H9 (cell line): Measurements from ENCODE around the gene DCTN1. TPM values are rescaled to one million over a fixed set of nuclear protein-coding genes. Genes with fewer than 3 reads are reported as not detected.

Experiments used
- DNase-seq: peaks from one replicate; pipeline ENCODE4 v3.0.0-alpha.2; 2017
- H2AFZ ChIP-seq: one replicate; pipeline ENCODE4 v1.6.1; 2013; ENCODE audit warnings: mild to moderate bottlenecking, low read length, control low read depth, moderate library complexity
- H2AK5ac ChIP-seq: 2 replicates; pipeline ENCODE4 v1.6.1; 2013; ENCODE audit warnings: low read length, control low read depth, mixed read lengths; ENCODE audit not compliant: insufficient read length
- H2BK120ac ChIP-seq: one replicate; pipeline ENCODE4 v1.6.1; 2013; ENCODE audit warnings: low read depth, mild to moderate bottlenecking, low read length, control low read depth, inconsistent platforms; ENCODE audit not compliant: poor library complexity, severe bottlenecking
- H2BK12ac ChIP-seq: 2 replicates; pipeline ENCODE4 v1.6.1; 2013; ENCODE audit warnings: low read length, control low read depth, mixed read lengths, low read depth; ENCODE audit not compliant: insufficient read length
- H2BK15ac ChIP-seq: 2 replicates; pipeline ENCODE4 v1.6.1; 2013; ENCODE audit warnings: low read depth, low read length, control low read depth
- H2BK20ac ChIP-seq: one replicate; pipeline ENCODE4 v1.6.1; 2013; ENCODE audit warnings: low read depth, mild to moderate bottlenecking, low read length, control low read depth, inconsistent platforms; ENCODE audit not compliant: poor library complexity, severe bottlenecking
- H2BK5ac ChIP-seq: 2 replicates; pipeline ENCODE4 v1.6.1; 2013; ENCODE audit warnings: low read length, control low read depth, mixed read lengths; ENCODE audit not compliant: insufficient read length
- H3K14ac ChIP-seq: 2 replicates; pipeline ENCODE4 v1.6.1; 2013; ENCODE audit warnings: low read length, control low read depth; ENCODE audit not compliant: insufficient read depth
- H3K18ac ChIP-seq: 2 replicates; pipeline ENCODE4 v1.6.1; 2013; ENCODE audit warnings: low read depth, mild to moderate bottlenecking, mixed read lengths, low read length, control low read depth; ENCODE audit not compliant: insufficient read length
- H3K23ac ChIP-seq: 2 replicates; pipeline ENCODE4 v1.6.1; 2013; ENCODE audit warnings: low read length, control low read depth, mixed read lengths, low read depth; ENCODE audit not compliant: insufficient read length
- H3K23me2 ChIP-seq: 2 replicates; pipeline ENCODE4 v1.6.1; 2013; ENCODE audit warnings: low read depth, mild to moderate bottlenecking, mixed read lengths, low read length, control low read depth; ENCODE audit not compliant: insufficient read length, poor library complexity, severe bottlenecking
- H3K27ac ChIP-seq: 2 replicates; pipeline ENCODE4 v1.5.1; 2013; ENCODE audit warnings: low read length, control low read depth, mixed read lengths, low read depth; ENCODE audit not compliant: insufficient read length
- H3K27me3 ChIP-seq: 2 replicates; pipeline ENCODE4 v1.6.1; 2013; ENCODE audit warnings: low read length, control low read depth, inconsistent platforms; ENCODE audit not compliant: insufficient read depth
- H3K4ac ChIP-seq: 2 replicates; pipeline ENCODE4 v1.6.1; 2013; ENCODE audit warnings: low read depth, mild to moderate bottlenecking, control low read depth, inconsistent platforms, low read length, moderate library complexity
- H3K4me1 ChIP-seq: 2 replicates; pipeline ENCODE4 v1.6.1; 2013; ENCODE audit warnings: low read length, control low read depth, inconsistent platforms; ENCODE audit not compliant: insufficient read depth
- H3K4me2 ChIP-seq: 2 replicates; pipeline ENCODE4 v1.6.1; 2013; ENCODE audit warnings: low read length, control low read depth, mixed read lengths; ENCODE audit not compliant: insufficient read length, insufficient read depth
- H3K56ac ChIP-seq: 2 replicates; pipeline ENCODE4 v1.6.1; 2013; ENCODE audit warnings: low read depth, mild to moderate bottlenecking, mixed read lengths, low read length, control low read depth; ENCODE audit not compliant: insufficient read length
- H3K79me1 ChIP-seq: 2 replicates; pipeline ENCODE4 v1.6.1; 2013; ENCODE audit warnings: low read depth, mild to moderate bottlenecking, moderate library complexity, low read length, control low read depth, inconsistent platforms; ENCODE audit not compliant: insufficient read depth, poor library complexity, severe bottlenecking
- H3K79me2 ChIP-seq: 2 replicates; pipeline ENCODE4 v1.6.1; 2013; ENCODE audit warnings: low read length, control low read depth, inconsistent platforms; ENCODE audit not compliant: insufficient read depth
- H3K9ac ChIP-seq: 2 replicates; pipeline ENCODE4 v1.6.1; 2013; ENCODE audit warnings: low read length, control low read depth, mixed read lengths; ENCODE audit not compliant: insufficient read length; ENCODE audit errors: extremely low read depth
- H3K9me3 ChIP-seq: one replicate; pipeline ENCODE4 v1.6.1; 2013; ENCODE audit warnings: low read depth, low read length, inconsistent platforms; ENCODE audit not compliant: control insufficient read depth
- H3T11ph ChIP-seq: one replicate; pipeline ENCODE4 v1.6.1; 2013; ENCODE audit warnings: mild to moderate bottlenecking, low read length, control low read depth, inconsistent platforms
- H4K20me1 ChIP-seq: one replicate; pipeline ENCODE4 v1.6.1; 2013; ENCODE audit not compliant: control insufficient read depth, insufficient read length, insufficient read depth
- H4K5ac ChIP-seq: 2 replicates; pipeline ENCODE4 v1.6.1; 2013; ENCODE audit warnings: low read depth, mild to moderate bottlenecking, mixed read lengths, low read length, control low read depth; ENCODE audit not compliant: insufficient read length
- H4K8ac ChIP-seq: replicated peaks from 2 replicates; pipeline ENCODE4 v1.6.1; 2013; ENCODE audit warnings: low read length, control low read depth, mixed read lengths, low read depth; ENCODE audit not compliant: insufficient read length
- H4K91ac ChIP-seq: 2 replicates; pipeline ENCODE4 v1.6.1; 2013; ENCODE audit warnings: low read depth, mild to moderate bottlenecking, moderate library complexity, mixed read lengths, low read length, control low read depth; ENCODE audit not compliant: insufficient read length
- H3K27ac Mint-ChIP-seq, 3 experiments: 2 replicates in 2 of 3; 3 replicates in 1 of 3; pipeline ENCODE4 v1.8.0; 2020 to 2021; ENCODE audit warnings: mixed read lengths in 3 of 3, mild to moderate bottlenecking in 1 of 3, moderate library complexity in 1 of 3
- H3K27me3 Mint-ChIP-seq: 2 replicates; pipeline ENCODE4 v1.8.0; 2021; ENCODE audit warnings: low read depth, mild to moderate bottlenecking, moderate library complexity, mixed read lengths
- H3K36me3 Mint-ChIP-seq, 3 experiments: 2 replicates in 2 of 3; 3 replicates in 1 of 3; pipeline ENCODE4 v1.8.0; 2020 to 2021; ENCODE audit warnings: low read depth in 3 of 3, mixed read lengths in 3 of 3; ENCODE audit not compliant: insufficient read depth in 1 of 3
- H3K4me1 Mint-ChIP-seq, 2 experiments: 2 replicates each; pipeline ENCODE4 v1.8.0; 2020; ENCODE audit warnings: mixed read lengths in 2 of 2
- H3K4me3 Mint-ChIP-seq, 2 experiments: 2 replicates in 1 of 2; 3 replicates in 1 of 2; pipeline ENCODE4 v1.8.0; 2020 to 2021; ENCODE audit warnings: mild to moderate bottlenecking in 2 of 2, mixed read lengths in 2 of 2, moderate library complexity in 1 of 2
- H3K9me3 Mint-ChIP-seq, 2 experiments: 2 replicates in 1 of 2; 3 replicates in 1 of 2; pipeline ENCODE4 v1.8.0; 2020; ENCODE audit warnings: mild to moderate bottlenecking in 2 of 2, mixed read lengths in 2 of 2, moderate library complexity in 1 of 2
- CTCF ChIP-seq: fragments of 200-600 bp; sonication (generic); conservative IDR thresholded peaks from 3 replicates; pipeline ENCODE4 v1.8.0; 2021; ENCODE audit warnings: antibody characterized with exemption, mild to moderate bottlenecking
- WGBS: extraction: QIAGEN DNeasy Blood & Tissue Kit; methylation state at CpG from one replicate; pipeline ENCODE4 v1.1.7; 2013; ENCODE audit warnings: missing lambda C conversion rate, low lambda C conversion rate, mixed read lengths; ENCODE audit not compliant: insufficient read length; ENCODE audit errors: extremely low coverage; 5-methylcytosine and 5-hydroxymethylcytosine counted together
- total RNA-seq: library from RNA; stranded (reverse); gene quantifications from 2 replicates; pipeline ENCODE4 v1.2.1, GENCODE V29; 2021

Gene DCTN1
- total RNA-seq, 1 experiment from 2014 or later: 141 TPM

GRCh38 chr2:74423231-74424095 lies 43.4 kb upstream of the DCTN1 start:
- no peaks in the 10 kb centered on the region for H3K4me1 ChIP-seq
- no peak overlapping the region for H4K5ac ChIP-seq
- no peaks in the 10 kb centered on the region for H3K9me3 ChIP-seq
- Mint-ChIP-seq H3K27ac (no peak overlapping the region), H3K4me1 (peaks cover 11 to 14% of the 10 kb centered on the region in 2 experiments), H3K9me3 (no peaks in the 10 kb centered on the region; a peak in 1 of 5 replicates), H3K27me3 (peaks cover 25% of the 10 kb centered on the region), H3K36me3 (peaks cover 17 to 46% (median 42%) of the 10 kb centered on the region in 3 experiments), H3K4me3 (peak overlapping the region; percentile 94 to 98; a peak in 3 of 5 replicates)
- no peak for DNase-seq
- no peak overlapping the region for H3K14ac ChIP-seq
- no peak overlapping the region for H2BK12ac ChIP-seq
- no CpG with 5 or more reads among the region's 9 CpGs for WGBS
- no peaks in the 10 kb centered on the region for H3K79me2 ChIP-seq
- no peak overlapping the region for H2AK5ac ChIP-seq
- no peaks in the 10 kb centered on the region for H3K27me3 ChIP-seq
- H2BK5ac ChIP-seq: no peak overlapping the region
- H3K4me2 ChIP-seq: no peak overlapping the region
- no peak overlapping the region for H3K23ac ChIP-seq
- H4K91ac ChIP-seq: no peak overlapping the region
- no peak for TF ChIP-seq CTCF
- no peak overlapping the region for H3K18ac ChIP-seq
- H3K4ac ChIP-seq: no peak overlapping the region
- no peak overlapping the region for H2AFZ ChIP-seq
- no peak overlapping the region for H2BK15ac ChIP-seq
- H3K79me1 ChIP-seq: no peaks in the 10 kb centered on the region
- no peak overlapping the region for H3K9ac ChIP-seq
- no peak overlapping the region for H3K27ac ChIP-seq
- no peaks in the 10 kb centered on the region for H4K20me1 ChIP-seq
- H2BK20ac ChIP-seq: no peak overlapping the region
- no peak overlapping the region for H2BK120ac ChIP-seq
- no peak overlapping the region for H3T11ph ChIP-seq
- H3K56ac ChIP-seq: no peak overlapping the region
- peaks cover 9% of the 10 kb centered on the region for H3K23me2 ChIP-seq
- no peak overlapping the region for H4K8ac ChIP-seq
